Adipocyte (in vitro differentiated cells): ENCODE results near the gene TBL2.
"Not testable (repeated sequence)": the region's sequence is repeated elsewhere in the genome, so short reads cannot be mapped to it uniquely, and the experiment has no call there.

Experiments used
- DNase-seq: peaks from one replicate; pipeline ENCODE4 v3.0.0-alpha.2; 2015; ENCODE audit warnings: low read depth
- H3K27me3 ChIP-seq: replicated peaks from 2 replicates; pipeline ENCODE4 v1.7.0; 2013; ENCODE audit warnings: mild to moderate bottlenecking, low read length, moderate library complexity; ENCODE audit not compliant: control insufficient read depth, insufficient read depth
- H3K36me3 ChIP-seq: 2 replicates; pipeline ENCODE4 v1.7.0; 2013; ENCODE audit warnings: low read length, mild to moderate bottlenecking, moderate library complexity; ENCODE audit not compliant: control insufficient read depth, insufficient read depth, severe bottlenecking
- H3K4me1 ChIP-seq: 2 replicates; pipeline ENCODE4 v1.7.0; 2013; ENCODE audit warnings: mild to moderate bottlenecking, low read length, moderate library complexity; ENCODE audit not compliant: control insufficient read depth, insufficient read depth
- H3K4me3 ChIP-seq: 2 replicates; pipeline ENCODE4 v1.7.0; 2013; ENCODE audit warnings: mild to moderate bottlenecking, low read length, moderate library complexity
- H3K9ac ChIP-seq: 2 replicates; pipeline ENCODE4 v1.7.0; 2013; ENCODE audit warnings: mild to moderate bottlenecking, low read length, moderate library complexity
- H3K9me3 ChIP-seq: 2 replicates; pipeline ENCODE4 v1.7.0; 2013; ENCODE audit warnings: mild to moderate bottlenecking, low read length, moderate library complexity; ENCODE audit not compliant: control insufficient read depth

Gene TBL2

DNA sequence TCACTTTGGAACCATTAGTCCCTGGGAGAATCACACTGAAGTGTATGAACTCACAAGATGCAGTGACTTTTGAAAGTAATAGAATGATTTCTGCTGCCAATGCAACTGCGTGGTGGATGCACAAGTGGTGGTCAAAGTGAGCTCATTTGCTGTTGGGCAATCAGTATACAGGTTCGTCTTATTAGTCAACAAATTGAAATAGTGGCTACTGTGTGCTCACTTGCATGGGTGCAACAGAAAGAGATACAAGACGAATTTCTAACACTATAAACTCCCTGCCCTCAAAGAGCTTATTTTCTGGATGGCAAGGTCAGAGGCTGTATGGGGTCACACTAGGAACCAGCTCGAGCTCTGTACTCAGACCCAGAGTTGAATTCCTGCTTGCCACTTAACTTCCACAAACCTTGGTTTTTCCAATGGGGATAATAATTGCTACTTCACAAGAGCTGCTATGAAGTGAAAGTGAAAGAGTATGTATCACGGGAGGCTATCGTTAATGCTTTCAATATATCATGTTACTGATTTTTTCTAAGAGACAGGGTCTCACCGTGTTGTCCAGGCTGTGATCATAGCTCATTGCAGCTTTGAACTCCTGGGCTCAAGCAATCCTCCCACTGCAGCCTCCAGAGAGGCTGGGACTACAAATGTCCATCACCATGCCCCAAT, 12.6 kb downstream of the TBL2 start:
- H3K36me3 ChIP-seq, result peaks cover 21% of the 10 kb centered on the region
- no peaks in the 10 kb centered on the region for H3K9me3 ChIP-seq
- peak overlapping the region; percentile 2 for H3K9ac ChIP-seq
- peak overlapping the region; percentile 69 for H3K4me3 ChIP-seq
- no peaks in the 10 kb centered on the region for H3K27me3 ChIP-seq
- peaks cover 5% of the 10 kb centered on the region for H3K4me1 ChIP-seq
- no peak for DNase-seq

DNA sequence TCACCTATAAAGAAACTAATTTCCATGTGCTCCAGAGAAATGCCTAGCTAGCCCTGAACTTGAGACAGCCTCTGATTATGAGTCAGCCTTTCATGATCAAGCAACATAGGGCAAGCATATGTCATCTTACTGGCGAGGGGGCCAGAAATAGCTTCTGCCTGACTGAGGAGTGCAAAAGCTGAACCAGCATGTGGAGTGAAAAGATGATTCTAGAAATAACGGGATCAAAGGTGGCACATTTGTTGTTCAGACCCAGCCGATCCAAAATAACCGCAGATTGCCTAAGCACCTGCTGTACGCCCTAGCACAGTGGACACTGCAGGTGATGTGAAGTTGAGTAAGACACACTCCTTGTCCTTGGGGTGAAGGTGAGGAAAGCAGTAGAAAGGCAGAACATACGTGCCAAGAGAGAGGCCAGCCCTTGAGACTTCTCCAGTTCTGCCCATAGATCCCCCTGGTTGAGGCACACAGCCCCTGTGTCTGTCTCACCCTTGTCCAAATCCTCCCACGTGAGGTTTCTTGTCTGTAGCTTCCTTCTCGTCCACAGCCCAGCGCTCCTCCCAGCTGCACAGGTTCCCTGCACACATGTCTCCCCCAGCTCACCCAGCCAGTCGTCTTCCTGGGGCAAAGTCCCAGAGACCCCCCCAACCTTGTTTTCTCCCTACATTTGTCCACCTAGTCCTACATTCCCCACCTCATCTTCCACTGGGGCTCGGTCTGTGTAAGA, 18.1 kb downstream of the TBL2 start:
- Histone ChIP-seq H3K36me3 (no peaks in the 10 kb centered on the region), H3K9ac (no peak overlapping the region), H3K9me3 (no peaks in the 10 kb centered on the region), H3K4me3 (no peak overlapping the region), H3K27me3 (no peaks in the 10 kb centered on the region), H3K4me1 (peaks cover 26% of the 10 kb centered on the region)
- peak; percentile 78 for DNase-seq

- Histone ChIP-seq H3K4me1 (peaks cover 31% of the 10 kb centered on the region), H3K27me3 (no peaks in the 10 kb centered on the region), H3K9ac (peak within 1 kb of the TSS; percentile 93), H3K9me3 (no peaks in the 10 kb centered on the region), H3K36me3 (peaks cover 3% of the 10 kb centered on the region), H3K4me3 (peak within 1 kb of the TSS; percentile 89)
- peak; percentile 86 for DNase-seq
Measured at GRCh38 chr7:73557397-73558257, 20.8 kb downstream of the TBL2 start, which contains the start of gene BCL7B. Gene BCL7B, minus strand, starts transcription at chr7:73557690. Its CDS starts 112 bp downstream, at chr7:73557578.

GRCh38 chr7:73557108-73557396, 21.3 kb downstream of the TBL2 start:
- Histone ChIP-seq H3K27me3 (no peaks in the 10 kb centered on the region), H3K4me3 (peak overlapping the region; percentile 89)

GRCh38 chr7:73556208-73557107, 21.9 kb downstream of the TBL2 start:
- Histone ChIP-seq H3K9me3 (no peaks in the 10 kb centered on the region), H3K27me3 (no peaks in the 10 kb centered on the region), H3K36me3 (peaks cover 11% of the 10 kb centered on the region), H3K4me1 (peaks cover 31% of the 10 kb centered on the region), H3K4me3 (peak overlapping the region; percentile 89), H3K9ac (peak overlapping the region; percentile 93)
- DNase-seq, result no peak

More at GRCh38 chr7:73557108-73557396, 21.3 kb downstream of the TBL2 start:
- no peaks in the 10 kb centered on the region for H3K9me3 ChIP-seq
- peak; percentile 98 for DNase-seq
- H3K36me3 ChIP-seq, result peaks cover 7% of the 10 kb centered on the region
- H3K9ac ChIP-seq, result peak overlapping the region; percentile 93
- H3K4me1 ChIP-seq, result peaks cover 31% of the 10 kb centered on the region

DNA sequence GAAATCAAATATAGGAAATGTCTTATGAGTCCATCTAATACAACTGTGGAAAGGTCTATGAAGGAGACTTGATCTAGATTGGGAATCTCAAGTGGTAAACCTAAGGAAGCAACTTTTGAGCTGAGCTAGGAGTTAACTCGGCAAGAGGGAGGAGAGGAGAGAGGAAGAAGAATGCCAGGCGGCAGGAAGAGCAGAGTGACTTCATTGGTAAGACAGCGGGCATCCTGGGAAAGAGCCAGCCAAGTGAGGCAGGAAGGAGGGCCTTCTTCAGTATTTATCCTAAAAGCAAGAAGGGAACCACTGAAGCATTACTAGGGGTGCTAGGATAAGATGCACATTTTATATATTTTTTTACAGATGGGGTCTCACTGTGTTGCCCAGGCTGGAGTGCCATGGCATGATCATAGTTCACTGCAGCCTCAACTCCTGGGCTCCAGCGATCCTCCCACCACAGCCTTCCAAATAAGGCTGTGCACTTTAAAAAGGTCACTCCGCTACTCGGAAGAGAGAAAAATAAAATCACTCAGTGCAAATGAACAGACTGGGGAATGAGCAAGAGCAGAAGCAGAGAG, 22.9 kb downstream of the TBL2 start:
- peaks cover 18% of the 10 kb centered on the region for H3K36me3 ChIP-seq
- peaks cover 30% of the 10 kb centered on the region for H3K4me1 ChIP-seq
- peak overlapping the region; percentile 93 for H3K9ac ChIP-seq
- no peak for DNase-seq
- H3K9me3 ChIP-seq, result no peaks in the 10 kb centered on the region
- H3K4me3 ChIP-seq, result peak overlapping the region; percentile 89
- H3K27me3 ChIP-seq, result no peaks in the 10 kb centered on the region

DNA sequence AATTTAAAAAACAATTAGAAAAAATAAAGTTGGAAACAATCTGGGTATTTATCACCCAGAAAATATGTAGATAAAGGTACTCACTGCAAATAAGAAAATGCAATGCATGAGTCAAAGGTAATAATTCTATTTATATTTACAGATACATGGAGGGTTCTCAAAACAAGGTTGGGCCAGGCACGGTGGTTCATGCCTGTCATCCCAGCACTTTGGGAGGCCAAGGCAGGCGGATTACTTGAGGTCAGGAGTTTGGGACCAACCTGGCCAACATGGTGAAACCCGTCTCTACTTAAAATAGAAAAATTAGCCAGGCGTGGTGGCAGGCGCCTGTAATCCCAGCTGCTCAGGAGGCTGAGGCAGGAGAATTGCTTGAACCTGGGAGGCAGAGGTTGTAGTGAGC, 28.3 kb downstream of the TBL2 start:
- H3K9me3 ChIP-seq, H3K27me3 ChIP-seq, H3K4me3 ChIP-seq, DNase-seq, H3K9ac ChIP-seq, H3K4me1 ChIP-seq: not testable (repeated sequence)
- peaks cover 36% of the 10 kb centered on the region for H3K36me3 ChIP-seq

DNA sequence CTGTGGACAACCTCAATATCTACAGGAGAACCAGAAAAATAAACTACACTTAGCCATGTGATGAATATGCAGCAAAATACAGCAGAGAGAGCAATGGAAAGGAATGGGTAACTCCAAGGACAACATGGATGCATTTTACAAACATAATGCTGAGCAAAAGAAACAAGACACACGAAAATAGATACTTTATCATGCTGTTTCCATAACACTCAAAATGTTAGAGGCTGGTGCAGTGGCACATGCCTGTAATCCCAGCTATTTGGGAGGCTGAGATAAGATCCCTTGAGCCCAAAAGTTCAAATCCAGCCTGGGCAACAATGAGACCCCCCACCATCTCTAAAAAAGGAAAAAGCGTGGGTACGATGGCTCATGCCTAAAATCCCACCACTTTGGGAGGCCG, 29.2 kb downstream of the TBL2 start:
- no peak overlapping the region for H3K9ac ChIP-seq
- DNase-seq, result no peak
- H3K36me3 ChIP-seq, result peaks cover 33% of the 10 kb centered on the region
- H3K9me3 ChIP-seq, result no peaks in the 10 kb centered on the region
- no peaks in the 10 kb centered on the region for H3K27me3 ChIP-seq
- H3K4me1 ChIP-seq, result no peaks in the 10 kb centered on the region
- H3K4me3 ChIP-seq, result no peak overlapping the region

GRCh38 chr7:73547841-73548240, 30.5 kb downstream of the TBL2 start:
- Histone ChIP-seq H3K27me3 (no peaks in the 10 kb centered on the region), H3K4me3 (no peak overlapping the region), H3K36me3 (peaks cover 44% of the 10 kb centered on the region), H3K9ac (no peak overlapping the region), H3K4me1 (no peaks in the 10 kb centered on the region), H3K9me3 (no peaks in the 10 kb centered on the region)
- DNase-seq, result no peak

DNA sequence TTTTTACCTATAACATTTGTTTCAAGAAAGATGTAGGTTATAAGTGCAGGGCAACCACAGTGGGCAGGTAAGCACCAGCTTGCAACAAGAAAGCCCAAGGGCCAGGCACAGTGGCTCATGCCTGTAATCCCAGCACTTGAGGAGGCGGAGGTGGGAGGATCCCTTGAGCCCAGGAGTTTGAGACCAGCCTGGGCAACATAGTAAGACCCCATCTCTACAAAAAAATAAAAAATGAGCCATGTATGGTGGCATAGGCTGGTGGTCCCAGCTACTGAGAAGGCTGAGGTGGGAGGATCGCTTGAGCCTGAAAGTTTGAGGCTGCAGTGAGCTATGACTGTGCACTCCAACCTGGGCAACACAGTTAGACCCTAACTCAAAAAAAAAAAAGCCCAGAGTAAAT, 33.7 kb downstream of the TBL2 start:
- Histone ChIP-seq H3K27me3 (no peaks in the 10 kb centered on the region), H3K36me3 (peaks cover 47% of the 10 kb centered on the region), H3K9me3 (no peaks in the 10 kb centered on the region), H3K4me3 (no peak overlapping the region), H3K9ac (no peak overlapping the region), H3K4me1 (no peaks in the 10 kb centered on the region)
- DNase-seq, result no peak
